Stimulated activated CD4-positive, alpha-beta T cell treated with anti-CD3 and anti-CD28 coated beads, Interleukin-15, amount 100 ng/mL, for 24 hours (primary cell): ENCODE measurements around the gene TCEAL6.
"Not testable (repeated sequence)": the region's sequence is repeated elsewhere in the genome, so short reads cannot be mapped to it uniquely, and the experiment has no call there.

Experiments
- DNase-seq: peaks from one replicate; pipeline ENCODE4 v3.0.0-alpha.2; 2020

TCEAL6 gene

DNA sequence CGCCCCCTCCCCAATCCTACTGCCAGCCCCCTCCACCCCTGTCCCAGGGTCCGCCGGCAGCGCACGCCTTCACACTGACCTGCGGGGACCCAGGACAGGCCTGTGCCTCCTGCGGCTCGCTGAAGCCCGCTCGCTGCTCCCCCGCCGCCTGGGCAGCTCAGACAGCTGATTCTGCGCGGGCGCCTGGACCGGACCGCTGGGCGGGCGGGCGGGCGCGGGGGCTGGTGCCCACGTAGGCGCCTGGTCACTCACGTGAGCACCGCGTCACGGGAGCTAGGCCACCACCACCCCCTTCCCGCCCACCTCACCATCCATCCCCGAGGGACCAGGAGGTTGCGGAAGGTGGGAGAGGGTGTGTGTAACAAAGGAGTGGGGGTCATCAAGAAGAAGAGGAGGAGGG, at the start of gene TCEAL6:
TCEAL6 (minus strand) TSS at position 208 of the 400 bp plus-strand sequence.
- DNase-seq, result not testable (repeated sequence)

DNA sequence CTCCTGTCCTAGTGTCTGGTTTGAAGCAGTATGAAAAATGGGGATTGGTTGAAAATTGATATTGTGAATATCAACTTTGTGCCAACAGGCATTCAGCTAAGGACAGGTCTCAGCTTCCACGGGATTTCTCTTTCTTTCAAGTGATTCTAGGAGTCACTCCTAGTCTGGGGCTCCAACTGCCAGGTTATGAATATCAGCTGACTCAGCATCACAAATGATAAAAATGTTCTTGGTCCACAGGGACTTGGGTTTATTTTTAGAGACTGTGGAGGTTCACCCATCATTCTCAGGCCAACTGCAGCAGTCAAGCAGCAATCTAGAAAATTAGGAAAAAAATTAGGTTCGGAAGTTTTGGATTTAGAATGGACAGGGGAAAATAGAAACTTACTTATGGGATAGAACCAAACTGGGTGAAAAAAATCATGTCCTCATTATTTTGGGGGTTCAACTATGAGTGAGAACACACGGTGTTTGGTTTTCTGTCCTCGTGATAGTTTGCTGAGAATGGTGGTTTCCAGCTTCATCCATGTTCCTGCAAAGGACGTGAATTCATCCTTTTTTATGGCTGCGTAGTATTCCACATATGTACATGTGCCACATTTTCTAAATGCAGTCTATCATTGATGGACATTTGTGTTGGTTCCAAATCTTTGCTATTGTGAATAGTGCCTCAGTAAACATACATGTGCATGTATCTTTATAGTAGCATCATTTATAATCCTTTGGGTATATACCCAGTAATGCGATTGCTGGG, 43.9 kb upstream of the TCEAL6 start:
- no peak for DNase-seq

DNA sequence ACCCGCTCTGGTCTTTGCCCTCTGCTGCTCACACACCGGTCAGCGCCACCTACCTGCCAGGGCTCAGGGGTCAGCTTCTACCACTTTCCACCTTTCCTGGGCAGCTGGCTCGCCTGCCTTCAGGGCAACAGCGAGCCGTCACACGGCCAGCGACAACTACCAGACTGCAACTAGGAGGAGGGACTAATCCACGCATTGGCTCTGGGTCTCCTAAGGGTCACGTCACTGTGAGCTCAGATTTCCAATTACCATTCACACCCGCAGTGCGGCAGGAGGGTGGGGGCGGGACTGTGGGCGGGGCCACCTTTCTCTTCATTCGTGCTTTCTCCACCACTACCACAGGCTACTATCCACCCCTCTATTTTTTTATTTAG, 13.5 kb upstream of the TCEAL6 start, which contains the start of gene BEX5:
BEX5 (minus strand) TSS at position 172 of the 374 bp plus-strand sequence. CDS start 1,712 bp downstream, outside the sequence.
- DNase-seq, result peak; percentile 52

DNA sequence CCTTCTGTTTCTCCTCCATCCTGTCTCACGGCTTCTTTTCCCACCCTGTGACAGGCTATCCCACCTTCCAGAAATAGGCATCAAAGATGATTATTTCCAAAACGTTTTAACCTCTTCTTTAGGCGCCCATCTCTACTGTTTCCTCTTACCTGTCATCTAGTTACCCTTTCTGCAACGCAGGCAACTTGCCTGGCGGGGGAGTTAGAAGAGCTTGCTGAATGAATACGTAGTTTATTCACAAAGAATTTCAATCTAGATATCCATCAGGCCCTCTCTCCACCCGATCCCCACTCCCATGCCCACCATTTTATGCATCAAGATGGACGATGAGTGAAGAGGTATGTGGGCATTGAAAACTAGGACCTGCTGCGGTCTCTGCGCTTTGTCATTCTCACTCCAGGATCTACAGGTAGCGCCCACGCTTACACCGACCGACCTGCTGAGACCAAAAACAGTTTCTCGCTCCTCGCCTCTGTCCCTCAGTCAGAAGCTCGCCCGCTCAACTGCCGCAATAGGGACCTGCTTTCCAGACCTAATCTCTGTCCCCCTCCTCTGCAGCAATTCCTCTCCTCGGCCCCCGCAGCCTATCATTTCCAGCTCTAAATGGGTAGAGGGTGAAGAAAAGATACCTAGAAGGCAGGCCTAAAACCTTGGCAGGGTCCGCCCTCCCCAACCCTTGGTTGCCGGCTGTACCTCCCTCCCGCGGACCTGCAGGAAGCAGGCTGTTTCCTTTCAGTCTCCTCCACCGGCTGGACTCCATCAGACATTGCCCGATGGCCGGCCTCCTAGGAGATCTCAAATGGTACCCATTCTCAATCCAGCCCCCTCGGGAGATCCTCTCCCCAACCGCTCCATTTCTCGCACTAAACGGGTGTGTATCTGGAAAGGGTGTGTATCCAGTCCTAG, 12.9 kb upstream of the TCEAL6 start:
- peak; percentile 40 for DNase-seq

DNA sequence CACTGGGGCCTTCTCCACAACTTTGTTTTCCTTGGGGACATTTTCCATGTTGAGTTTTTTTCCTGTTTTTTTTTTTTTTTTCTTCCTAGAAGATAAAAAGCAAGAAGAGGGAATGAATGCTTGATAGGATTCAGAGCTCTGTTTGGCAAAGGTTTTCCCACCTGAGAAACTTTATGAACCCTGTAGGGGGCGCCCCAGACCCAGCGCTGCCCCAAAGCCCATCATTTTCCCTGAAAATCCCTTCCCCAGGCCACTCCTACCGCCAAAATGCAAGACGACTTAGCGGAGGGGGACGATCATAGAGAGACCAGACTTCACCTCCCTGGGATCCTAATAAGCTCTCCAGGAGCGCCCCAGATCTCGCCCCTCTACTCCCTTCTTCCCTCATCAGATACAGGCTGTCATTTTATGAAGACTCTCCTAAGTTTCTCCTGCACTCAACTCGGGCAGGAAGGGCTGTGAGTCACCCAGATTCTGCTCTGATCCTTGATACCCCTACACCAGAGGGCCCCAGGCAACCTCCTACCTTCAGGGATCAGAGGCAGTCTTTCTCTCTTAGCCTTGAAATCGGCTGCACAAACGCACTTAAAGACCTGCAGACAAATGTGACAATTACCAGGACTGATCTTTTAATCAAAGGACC, 12.1 kb upstream of the TCEAL6 start:
- peak; percentile 13 for DNase-seq

DNA sequence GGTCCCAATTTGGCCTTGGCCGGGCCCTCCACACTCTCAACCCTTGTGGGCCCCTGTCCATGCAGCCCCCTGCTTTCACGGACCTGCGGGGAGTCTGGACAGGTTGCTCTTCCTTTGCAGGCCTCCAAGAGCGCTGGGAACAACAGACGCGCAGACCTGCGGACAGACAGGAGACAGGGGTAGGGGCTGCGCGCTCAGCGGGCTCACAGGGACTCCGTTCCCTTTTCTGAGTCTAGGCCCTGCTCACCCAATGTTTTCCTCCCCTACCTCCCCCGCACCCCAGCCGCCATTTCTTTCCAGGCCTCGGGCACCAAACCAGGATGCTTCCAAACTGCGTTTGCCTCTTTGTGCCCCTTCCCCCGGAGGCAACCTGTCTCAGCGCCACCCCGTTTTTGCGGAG, 650 bp downstream of the TCEAL6 start:
- not testable (repeated sequence) for DNase-seq

DNA sequence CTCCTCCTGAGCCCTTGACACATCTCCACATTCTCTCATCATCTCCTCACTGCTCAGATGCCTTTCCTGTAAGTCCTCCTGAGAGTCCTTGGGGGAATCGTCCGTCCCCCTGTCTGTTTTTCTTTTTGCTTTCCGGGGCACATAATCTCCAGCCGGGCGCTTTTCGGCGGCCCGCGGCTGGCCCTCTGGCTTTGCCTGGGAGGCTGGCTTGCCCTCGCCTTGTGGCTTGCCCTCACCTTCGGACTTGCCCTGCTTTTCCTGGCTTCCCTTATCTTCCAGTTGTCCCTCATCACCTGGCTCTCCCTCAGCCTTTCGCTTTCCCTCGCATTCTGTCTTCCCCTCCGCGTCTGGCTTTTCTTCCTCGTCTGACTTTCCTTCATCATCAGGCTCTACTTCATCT, 1.4 kb downstream of the TCEAL6 start:
- DNase-seq, result not testable (repeated sequence)

DNA sequence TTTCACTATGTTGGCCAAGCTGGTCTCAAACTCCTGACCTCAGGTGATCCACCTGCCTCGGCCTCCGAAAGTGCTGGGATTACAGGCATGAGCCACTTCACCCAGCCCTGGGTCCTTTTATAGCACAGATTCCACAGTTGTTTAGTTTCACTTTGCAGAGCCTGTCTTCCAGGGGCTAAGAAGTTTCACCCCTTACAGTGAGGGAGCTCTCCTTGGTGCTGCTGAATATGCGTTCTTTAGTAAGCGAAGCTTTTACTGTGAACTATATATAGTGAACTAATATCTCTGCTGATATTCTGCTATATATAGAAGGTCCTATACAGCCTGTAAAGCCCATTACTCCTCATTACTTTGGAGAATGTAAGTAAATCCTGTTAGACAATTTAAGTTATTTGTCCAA, 4.2 kb downstream of the TCEAL6 start:
- no peak for DNase-seq

DNA sequence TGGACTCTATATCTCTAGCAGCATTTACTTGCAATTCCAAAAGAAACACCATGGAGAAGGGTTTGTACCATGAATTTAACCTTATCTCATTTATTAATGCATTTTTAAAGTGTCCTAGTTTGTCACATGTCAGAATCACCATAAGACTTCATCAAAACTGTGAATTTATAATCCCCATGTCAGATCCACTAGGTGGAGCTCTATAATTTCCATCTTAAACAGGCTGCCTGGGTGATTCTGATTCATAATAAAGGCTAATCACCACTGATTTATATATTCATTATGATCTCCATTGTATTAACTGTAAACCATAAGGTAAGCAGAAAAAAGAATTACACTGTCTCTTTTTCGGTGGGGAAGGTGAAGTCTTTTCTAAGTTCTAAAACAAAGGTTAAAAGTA, 12.8 kb downstream of the TCEAL6 start:
- DNase-seq, result no peak

DNA sequence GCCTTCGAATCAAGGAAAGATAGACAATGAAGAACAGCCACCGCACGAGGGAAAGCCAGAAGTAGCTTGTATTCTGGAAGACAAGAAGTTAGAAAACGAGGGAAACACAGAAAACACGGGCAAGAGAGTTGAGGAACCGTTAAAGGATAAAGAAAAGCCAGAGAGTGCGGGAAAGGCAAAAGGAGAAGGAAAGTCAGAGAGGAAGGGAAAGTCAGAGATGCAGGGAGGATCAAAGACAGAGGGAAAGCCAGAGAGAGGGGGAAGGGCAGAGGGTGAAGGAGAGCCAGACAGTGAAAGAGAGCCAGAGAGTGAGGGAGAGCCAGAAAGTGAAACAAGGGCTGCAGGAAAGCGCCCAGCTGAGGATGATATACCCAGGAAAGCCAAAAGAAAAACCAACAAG, 15.4 kb downstream of the TCEAL6 start:
- no peak for DNase-seq

DNA sequence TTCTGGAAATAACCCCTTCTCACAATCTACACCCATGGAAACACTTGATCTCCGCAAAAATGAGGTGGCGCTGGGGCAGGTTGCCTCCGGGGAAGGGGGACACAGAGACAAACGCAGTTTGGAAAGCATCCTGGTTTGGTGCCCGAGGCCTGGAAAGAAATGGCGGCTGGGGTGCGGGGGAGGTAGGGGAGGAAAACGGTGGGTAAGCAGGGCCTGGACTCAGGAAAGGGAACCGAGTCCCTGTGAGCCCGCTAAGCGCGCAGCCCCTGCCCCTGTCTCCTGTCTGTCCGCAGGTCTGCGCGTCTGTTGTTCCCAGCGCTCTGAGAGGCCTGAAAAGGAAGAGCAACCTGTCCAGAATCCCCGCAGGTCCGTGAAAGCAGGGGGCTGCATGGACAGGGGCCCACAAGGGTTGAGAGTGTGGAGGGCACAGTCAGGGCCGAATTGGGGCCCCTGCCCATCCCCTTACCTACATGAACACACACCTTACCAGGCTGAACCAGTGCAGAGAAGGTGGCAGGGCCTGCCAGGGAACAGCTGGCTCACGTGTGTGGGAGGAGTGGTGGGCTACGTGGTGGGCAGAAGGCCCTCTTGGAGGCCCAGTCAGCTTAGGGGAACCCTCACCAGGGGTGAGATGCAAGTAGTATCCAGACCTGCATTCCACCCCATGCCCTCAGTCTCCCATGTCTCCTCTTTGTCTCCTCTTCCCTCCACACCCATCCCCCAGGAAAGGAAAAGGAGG, 16.0 kb downstream of the TCEAL6 start:
- not testable (repeated sequence) for DNase-seq

DNA sequence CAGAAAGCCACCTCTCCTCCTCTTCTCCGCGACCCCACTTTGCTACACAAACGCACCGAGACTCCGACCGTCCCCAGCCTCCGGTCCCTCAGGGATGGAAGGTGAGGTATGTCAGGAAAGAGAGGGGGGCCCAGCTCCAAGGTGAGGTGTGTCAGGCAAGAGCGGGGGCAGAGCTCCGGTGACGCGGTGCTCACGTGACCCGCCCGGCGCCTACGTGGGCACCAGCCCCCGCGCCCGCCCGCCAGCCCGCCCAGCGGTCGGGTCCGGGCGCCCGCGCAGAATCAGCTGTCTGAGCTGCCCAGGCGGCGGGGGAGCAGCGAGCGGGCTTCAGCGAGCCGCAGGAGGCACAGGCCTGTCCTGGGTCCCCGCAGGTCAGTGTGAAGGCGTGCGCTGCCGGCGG, 16.8 kb downstream of the TCEAL6 start, which contains the start of gene TCEAL2:
TCEAL2 (plus strand) TSS at position 244 of the 400 bp plus-strand sequence. CDS start 1,152 bp downstream, outside the sequence.
- DNase-seq, result peak; percentile 13

DNA sequence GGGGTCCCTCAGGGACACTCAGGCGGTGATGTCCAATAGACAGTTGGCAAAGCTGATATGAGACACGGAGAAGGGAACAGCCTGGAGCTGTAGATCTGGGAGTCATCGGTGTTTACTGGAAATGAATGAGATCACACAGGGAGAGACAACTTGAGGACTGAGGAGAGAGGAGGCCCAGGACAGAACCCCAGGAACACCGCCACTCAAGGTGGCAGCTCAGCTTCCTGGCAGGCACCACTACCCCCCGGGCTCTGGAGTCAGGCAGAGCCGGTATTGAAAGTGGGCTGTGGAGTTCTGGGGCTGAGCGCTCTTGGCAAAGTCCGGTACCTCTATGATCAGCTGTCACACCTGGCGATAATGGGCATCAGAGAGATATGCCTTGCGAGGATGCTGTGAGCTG, 17.3 kb downstream of the TCEAL6 start:
- DNase-seq, result not testable (repeated sequence)

DNA sequence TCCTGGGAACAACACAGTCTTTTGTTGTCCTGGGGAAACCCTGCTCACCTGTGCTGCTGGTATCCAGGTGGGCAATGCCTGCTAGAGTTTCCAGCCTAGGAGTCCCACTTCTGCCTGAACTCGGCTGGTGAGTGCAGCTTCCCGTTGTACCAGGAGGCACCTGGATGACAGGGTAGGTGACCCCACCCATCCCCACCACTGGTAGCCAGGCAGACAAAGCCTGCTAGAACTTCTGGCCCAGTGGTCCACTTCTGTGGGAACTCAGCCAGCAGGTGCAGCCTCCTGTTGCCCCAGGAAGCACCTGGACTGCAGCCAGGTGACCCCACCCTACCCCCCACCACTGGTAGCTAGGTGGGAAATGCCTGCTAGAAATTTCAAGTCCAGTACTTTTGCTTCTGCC, 26.5 kb downstream of the TCEAL6 start:
- no peak for DNase-seq

DNA sequence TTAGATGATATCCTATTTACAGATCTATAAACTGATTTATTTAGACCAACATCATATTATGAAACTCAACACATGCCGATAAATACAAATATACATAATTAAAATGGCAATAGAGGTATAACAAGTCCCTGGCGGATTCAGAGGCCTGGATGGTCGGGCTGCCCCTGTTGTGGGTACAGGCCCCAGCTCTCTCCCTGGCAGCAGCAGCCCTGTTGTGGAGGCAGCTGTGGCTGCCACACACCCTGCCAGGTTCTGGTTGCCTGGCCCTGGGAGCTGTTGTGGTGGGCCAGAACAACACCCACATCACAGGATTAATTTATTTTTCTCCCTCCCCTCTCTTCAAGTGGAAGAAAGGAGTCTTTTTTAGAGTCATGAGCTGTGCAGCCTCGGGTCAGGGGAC, 28.9 kb downstream of the TCEAL6 start:
- no peak for DNase-seq
